AG10803 (cell line): ENCODE results near the gene CERS2.

Experiments used
- DNase-seq: peaks from one replicate; pipeline ENCODE4 v3.0.0; 2010; ENCODE audit warnings: low read depth
- H3K4me3 ChIP-seq: 2 replicates; pipeline ENCODE4 v1.5.1; 2011; ENCODE audit warnings: mild to moderate bottlenecking, low read length, control low read depth
- TF ChIP-seq, protein P1 (sequence below): conservative IDR thresholded peaks from 2 replicates; pipeline ENCODE4 v1.5.1; 2011; ENCODE audit warnings: mild to moderate bottlenecking, low read length, control low read depth, inconsistent platforms

The CERS2 gene

DNA sequence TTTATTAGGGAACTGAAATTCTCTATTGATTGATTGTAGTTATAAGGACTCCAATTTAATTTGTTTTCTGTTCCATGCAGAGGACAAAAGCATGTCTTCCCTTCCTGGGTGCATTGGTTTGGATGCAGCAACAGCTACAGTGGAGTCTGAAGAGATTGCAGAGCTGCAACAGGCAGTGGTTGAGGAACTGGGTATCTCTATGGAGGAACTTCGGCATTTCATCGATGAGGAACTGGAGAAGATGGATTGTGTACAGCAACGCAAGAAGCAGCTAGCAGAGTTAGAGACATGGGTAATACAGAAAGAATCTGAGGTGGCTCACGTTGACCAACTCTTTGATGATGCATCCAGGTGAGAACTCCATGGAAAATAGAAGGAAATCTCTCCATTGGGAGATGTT lies 47.0 kb downstream of the CERS2 start:
- no peak for DNase-seq
- no peak overlapping the region for H3K4me3 ChIP-seq
- TF ChIP-seq, protein P1, sequence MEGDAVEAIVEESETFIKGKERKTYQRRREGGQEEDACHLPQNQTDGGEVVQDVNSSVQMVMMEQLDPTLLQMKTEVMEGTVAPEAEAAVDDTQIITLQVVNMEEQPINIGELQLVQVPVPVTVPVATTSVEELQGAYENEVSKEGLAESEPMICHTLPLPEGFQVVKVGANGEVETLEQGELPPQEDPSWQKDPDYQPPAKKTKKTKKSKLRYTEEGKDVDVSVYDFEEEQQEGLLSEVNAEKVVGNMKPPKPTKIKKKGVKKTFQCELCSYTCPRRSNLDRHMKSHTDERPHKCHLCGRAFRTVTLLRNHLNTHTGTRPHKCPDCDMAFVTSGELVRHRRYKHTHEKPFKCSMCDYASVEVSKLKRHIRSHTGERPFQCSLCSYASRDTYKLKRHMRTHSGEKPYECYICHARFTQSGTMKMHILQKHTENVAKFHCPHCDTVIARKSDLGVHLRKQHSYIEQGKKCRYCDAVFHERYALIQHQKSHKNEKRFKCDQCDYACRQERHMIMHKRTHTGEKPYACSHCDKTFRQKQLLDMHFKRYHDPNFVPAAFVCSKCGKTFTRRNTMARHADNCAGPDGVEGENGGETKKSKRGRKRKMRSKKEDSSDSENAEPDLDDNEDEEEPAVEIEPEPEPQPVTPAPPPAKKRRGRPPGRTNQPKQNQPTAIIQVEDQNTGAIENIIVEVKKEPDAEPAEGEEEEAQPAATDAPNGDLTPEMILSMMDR: no peak

DNA sequence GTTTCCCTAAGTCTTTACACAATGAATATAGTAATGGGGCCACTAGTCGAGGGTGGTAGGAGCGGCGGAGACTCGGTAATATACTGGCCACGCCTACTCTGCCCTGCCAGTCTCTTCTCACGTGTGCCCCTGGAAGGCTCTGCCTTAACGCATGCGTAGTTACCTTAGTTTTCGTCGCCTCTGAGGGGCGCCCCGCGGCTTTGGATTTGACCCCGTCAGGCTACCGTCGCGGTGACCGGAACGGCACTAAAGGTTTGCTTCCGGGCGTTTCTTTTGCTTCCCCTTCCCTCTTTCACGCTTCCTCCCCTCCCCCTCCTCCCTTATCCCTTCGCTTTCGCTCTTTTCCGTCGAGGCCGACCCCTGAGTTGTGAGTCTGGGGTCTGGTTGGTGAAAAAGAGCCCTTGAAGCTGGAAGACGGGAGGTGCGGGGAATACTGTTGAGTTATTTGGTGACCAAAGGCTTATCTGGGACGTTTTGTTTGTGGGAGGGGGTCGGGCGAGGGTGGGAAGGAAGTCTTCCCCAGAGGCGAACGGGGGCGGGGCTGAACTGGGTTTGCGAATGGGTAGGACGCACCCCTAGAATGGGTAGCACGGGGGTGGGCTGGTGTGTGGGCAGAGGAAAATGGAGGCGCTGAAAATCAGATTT lies 48.4 kb downstream of the CERS2 start, which contains the start of gene SETDB1:
TSS of gene SETDB1 (plus strand) at position 267 of the 645 bp plus-strand sequence. CDS start 1,352 bp downstream, outside the sequence.
- peak within 1 kb of the TSS; percentile 93 for H3K4me3 ChIP-seq
- DNase-seq: peak; percentile 95
- TF ChIP-seq, protein P1: peak; percentile 26

DNA sequence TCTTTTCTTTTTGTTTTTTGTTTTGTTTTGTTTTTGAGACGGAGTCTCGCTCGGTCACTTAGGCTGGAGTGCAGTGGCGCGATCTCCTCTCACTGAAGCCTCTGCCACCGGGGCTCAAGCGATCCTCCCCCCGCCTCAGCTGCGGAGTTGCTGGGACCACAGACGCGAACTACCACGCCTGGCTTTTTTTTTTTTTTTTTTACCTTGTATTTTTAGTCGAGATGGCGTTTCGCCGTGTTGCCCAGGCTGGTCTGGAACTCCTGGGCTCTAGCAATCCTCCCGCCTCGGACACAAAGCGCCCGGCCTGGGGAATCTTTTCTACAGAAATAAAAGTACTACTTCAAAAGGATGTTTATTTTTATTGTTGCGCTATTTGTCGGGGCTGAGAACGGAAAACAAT lies 49.6 kb downstream of the CERS2 start:
- TF ChIP-seq, protein P1: no peak
- DNase-seq: no peak
- H3K4me3 ChIP-seq: no peak overlapping the region; the same call in none of the 2 replicates

DNA sequence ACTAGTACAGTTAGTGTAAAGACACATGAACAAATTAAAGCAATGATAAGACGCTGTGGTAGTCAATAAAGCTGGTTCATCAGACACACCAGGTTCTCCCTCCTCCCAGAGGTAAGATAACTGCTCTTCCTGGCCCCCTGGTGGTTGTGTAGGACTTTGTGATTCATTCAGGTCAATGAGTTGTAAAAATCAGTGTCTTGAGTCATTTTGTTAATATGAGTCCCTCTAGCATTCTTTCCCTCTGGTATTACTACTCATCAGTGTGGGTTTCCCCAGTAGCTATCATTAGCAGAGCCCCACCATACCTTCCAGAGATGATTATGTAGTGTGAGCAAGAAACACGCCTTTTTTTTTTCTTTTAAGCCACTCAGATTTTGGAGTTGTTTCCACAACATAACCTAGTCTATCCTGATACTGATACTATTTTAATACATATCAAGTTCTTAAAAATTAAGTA lies 52.1 kb downstream of the CERS2 start:
- no peak overlapping the region for H3K4me3 ChIP-seq
- TF ChIP-seq, protein P1: peak; percentile 88
- peak; percentile 89 for DNase-seq

DNA sequence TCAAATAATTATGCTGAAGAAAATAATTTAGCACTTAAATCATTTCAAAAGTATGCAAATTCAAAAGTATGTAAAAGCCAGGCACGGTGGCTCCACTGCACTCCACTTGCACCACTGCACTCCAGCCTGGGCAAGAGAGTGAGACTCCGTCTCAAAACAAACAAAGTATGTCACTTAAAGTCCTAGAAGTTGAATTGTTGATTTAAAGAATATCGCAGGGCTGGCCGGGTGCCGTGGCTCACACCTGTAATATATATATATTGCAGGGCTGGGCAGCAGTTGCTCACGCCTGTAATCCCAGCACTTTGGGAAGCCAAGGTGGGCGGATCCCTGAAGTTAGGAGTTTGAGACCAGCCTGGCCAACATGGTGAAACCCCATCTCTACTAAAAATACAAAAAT lies 57.2 kb downstream of the CERS2 start:
- no peak overlapping the region for H3K4me3 ChIP-seq
- TF ChIP-seq, protein P1: no peak
- no peak for DNase-seq
